ENCODE data around the gene GPR84.
"Not testable (repeated sequence)": the region's sequence is repeated elsewhere in the genome, so short reads cannot be mapped to it uniquely, and the experiment has no call there.

GPR84 gene

GRCh38 chr12:54360717-54361456 is 3.4 kb downstream of the GPR84 start:
- no peaks in the 10 kb centered on the region for H3K36me3 ChIP-seq (replicated peaks)
- DNase-seq (ENCODE audit: low spot score in 2 of 2): peak; percentile 75 to 92
- H3K9me3 ChIP-seq: no peaks in the 10 kb centered on the region
- H3K4me1 ChIP-seq: peaks cover 31% of the 10 kb centered on the region
- no peak overlapping the region for H3K4me3 ChIP-seq
- H3K27me3 ChIP-seq (ENCODE audit: low read depth): no peaks in the 10 kb centered on the region
- in situ Hi-C loops (cut with MboI; ENCODE audit: low sequenced_read_pairs): loop anchor here (25.0 kb wide), 1 partner anchor 374 kb away; the partner anchor contains the start of gene HOXC10

DNA sequence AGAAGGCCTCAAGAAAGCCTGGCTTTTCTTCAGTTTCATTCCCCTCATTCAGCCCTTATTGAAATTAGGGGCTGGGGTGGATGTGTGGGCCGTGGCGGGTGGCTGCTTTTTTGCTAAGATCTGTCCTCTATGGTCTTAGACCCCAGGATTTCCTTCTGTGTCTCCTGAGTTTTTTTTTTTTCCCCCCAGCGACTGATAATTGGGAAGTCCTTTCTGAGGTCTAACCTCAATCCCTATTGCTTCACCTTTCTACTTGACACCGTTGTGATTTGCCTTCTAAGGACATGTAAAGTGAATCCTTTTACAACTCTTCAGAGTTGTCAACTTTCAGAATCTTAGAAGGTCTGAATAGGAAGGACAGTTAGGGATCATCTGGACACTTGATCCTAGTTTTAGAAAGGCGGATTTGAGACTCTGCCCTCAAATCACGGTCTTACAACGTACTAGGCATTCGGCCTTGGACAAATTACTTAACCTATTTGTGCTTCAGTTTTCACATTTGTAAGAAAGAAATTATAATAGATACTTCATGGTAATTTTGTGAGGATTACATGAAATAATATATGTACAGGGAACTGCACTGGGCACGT is 4.4 kb downstream of the GPR84 start:
- in situ Hi-C loops (cut with MboI; ENCODE audit: low sequenced_read_pairs): loop anchor here (25.0 kb wide), 1 partner anchor 373 kb away; the partner anchor contains the start of gene HOXC10

DNA sequence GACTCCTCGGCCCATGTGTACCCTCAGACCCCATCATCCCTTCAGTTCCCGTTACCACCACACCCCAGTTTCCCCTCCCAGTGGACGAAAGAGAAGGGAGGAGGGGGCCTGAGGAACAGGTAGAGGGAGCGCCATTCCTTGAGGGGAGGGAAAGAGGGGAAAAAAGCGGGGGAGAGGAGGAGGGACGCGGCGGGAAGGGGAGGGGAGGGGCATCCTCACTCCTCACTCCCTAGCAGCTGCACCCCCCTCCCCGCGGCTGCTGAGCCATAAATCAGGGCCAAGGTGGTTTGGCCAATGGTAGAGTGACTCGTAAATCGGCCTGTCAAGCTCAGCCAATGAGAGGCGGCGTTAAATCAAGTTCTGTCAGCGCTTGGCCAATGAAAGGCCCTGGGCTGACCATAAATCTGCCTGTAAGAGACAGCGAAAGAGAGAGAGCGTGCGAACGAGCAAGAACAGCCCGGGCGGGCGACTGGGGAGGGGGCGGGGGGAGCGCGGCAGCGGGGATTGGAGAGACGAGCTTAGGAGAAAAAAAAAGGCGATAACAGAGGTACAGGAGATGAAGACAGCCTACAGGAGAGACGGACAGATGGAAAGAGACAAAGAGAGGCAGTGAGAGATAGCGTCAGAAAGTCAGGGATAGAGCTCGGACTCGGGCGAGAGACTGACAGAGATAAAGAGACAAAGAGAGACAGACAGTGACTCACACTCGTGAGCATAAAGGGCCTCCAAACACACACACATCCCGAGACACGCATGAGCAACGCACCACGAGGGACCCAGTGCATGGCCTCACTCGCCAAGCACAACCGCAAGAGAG is 5.1 kb downstream of the GPR84 start:
- in situ Hi-C loops (cut with MboI; ENCODE audit: low sequenced_read_pairs): loop anchor here (25.0 kb wide), 1 partner anchor 372 kb away; the partner anchor contains the start of gene HOXC10
- peak; percentile 98 to 99 for DNase-seq (ENCODE audit: low spot score in 2 of 2)
- Histone ChIP-seq H3K9me3 (no peaks in the 10 kb centered on the region), H3K36me3 (replicated peaks) (no peaks in the 10 kb centered on the region), H3K4me3 (peak overlapping the region; percentile 42), H3K27me3 (ENCODE audit: low read depth) (no peaks in the 10 kb centered on the region), H3K4me1 (peaks cover 31% of the 10 kb centered on the region)

More for the DNA sequence above, 4.4 kb downstream of the GPR84 start:
- no peaks in the 10 kb centered on the region for H3K9me3 ChIP-seq
- H3K36me3 ChIP-seq (replicated peaks): no peaks in the 10 kb centered on the region
- H3K4me1 ChIP-seq: peaks cover 31% of the 10 kb centered on the region
- H3K27me3 ChIP-seq (ENCODE audit: low read depth): no peaks in the 10 kb centered on the region
- no peak for DNase-seq (ENCODE audit: low spot score in 2 of 2)
- H3K4me3 ChIP-seq: peak overlapping the region; percentile 25

DNA sequence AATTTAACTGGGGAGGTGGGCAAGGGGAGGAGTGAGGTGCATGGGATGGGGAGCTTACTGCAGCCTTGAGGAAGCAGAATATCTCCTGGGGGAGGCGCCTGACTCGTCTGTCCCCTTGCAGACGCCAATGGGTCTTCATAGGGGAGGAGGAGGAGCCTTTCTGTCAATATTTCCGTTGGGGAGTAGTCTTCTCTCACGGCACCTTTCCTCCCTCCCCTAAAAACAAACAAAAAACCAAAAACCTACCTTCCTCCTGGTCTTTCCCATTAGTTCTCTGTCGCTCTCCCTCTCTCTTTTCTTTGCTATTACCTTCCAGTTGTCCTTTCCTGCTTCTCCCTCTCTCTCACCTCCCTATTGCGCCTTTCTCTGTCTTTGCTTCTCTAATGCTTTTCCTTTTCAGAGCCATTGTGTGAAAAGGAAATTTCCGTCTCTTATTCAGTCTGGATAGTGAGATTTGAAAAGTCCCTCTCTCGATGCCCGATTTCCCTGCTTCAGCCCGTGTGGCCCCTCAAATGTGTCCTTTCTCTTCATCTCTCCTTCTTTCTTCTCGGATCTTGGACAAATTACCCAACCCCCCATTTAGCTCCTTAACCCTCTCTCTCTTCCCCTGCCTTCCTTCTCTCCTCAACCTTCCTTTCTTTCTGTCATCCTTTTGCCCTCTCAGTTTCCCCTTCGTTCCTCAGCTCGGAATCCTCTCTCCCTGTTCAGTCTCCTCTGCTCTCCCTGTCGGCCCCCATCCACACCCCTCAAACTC is 5.9 kb downstream of the GPR84 start:
- no peaks in the 10 kb centered on the region for H3K9me3 ChIP-seq

DNA sequence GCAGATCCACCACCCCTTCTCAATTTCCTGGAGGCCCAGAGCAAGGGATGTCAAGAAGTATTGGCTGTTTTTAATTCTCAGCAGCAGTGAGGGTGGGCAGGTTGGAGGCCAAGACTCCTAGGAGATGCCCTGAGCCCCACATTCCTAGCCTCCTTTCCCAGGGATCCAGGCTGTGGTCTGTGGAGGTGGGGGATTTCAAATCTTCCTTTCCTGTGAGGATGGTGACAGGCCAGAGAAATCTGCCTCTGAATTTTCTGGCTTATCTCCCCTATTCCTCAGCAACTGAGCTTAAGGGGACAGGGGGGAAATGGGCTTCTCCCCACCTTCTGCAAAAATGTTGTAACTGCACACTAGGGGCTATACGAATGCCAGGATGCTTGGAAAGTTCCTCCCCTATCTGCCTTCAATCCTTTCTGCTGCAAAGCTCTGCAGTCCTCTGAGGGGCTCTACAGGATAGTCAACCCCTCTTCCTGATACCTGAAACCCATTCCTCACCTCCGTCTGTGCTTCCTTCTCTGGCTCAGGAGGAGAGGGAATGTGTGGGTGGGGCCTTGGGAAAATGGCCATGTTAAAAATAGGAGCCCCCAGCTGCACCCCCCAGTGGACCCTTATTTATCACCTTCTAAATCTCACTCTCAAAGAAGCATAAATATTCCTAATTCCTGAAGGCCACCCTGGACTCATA is 6.6 kb downstream of the GPR84 start:
- Histone ChIP-seq H3K36me3 (replicated peaks) (no peaks in the 10 kb centered on the region), H3K4me1 (peaks cover 36% of the 10 kb centered on the region), H3K27me3 (ENCODE audit: low read depth) (no peaks in the 10 kb centered on the region), H3K9me3 (no peaks in the 10 kb centered on the region), H3K4me3 (peak overlapping the region; percentile 42; the same call in 1 of the 2 replicates)
- no peak for DNase-seq (ENCODE audit: low spot score in 2 of 2)
- in situ Hi-C loops (cut with MboI; ENCODE audit: low sequenced_read_pairs): loop anchor here (25.0 kb wide), 1 partner anchor 370 kb away; the partner anchor contains the start of gene HOXC10

More for the DNA sequence above, 5.9 kb downstream of the GPR84 start:
- Histone ChIP-seq H3K4me1 (peaks cover 31% of the 10 kb centered on the region), H3K4me3 (peak overlapping the region; percentile 42), H3K36me3 (replicated peaks) (no peaks in the 10 kb centered on the region), H3K27me3 (ENCODE audit: low read depth) (no peaks in the 10 kb centered on the region)
- in situ Hi-C loops (cut with MboI; ENCODE audit: low sequenced_read_pairs): loop anchor here (25.0 kb wide), 1 partner anchor 371 kb away; the partner anchor contains the start of gene HOXC10
- DNase-seq (ENCODE audit: low spot score in 2 of 2): peak in 1 of 2 experiments; percentile 48

- in situ Hi-C loops (cut with MboI; ENCODE audit: low sequenced_read_pairs): loop anchor here (25.0 kb wide), 1 partner anchor 370 kb away; the partner anchor contains the start of gene HOXC10
- peak in 1 of 2 experiments; percentile 38 for DNase-seq (ENCODE audit: low spot score in 2 of 2)
Observed at GRCh38 chr12:54356951-54357356, 7.3 kb downstream of the GPR84 start.

GRCh38 chr12:54356228-54356627 is 8.1 kb downstream of the GPR84 start:
- Histone ChIP-seq H3K4me3 (no peak overlapping the region), H3K36me3 (replicated peaks) (peaks cover 8% of the 10 kb centered on the region), H3K9me3 (no peaks in the 10 kb centered on the region), H3K27me3 (ENCODE audit: low read depth) (no peaks in the 10 kb centered on the region), H3K4me1 (peaks cover 50% of the 10 kb centered on the region)
- in situ Hi-C loops (cut with MboI; ENCODE audit: low sequenced_read_pairs): loop anchor here (25.0 kb wide), 1 partner anchor 369 kb away; the partner anchor contains the start of gene HOXC10
- no peak for DNase-seq (ENCODE audit: low spot score in 2 of 2)

More at GRCh38 chr12:54356951-54357356, 7.3 kb downstream of the GPR84 start:
- peaks cover 43% of the 10 kb centered on the region for H3K4me1 ChIP-seq
- no peaks in the 10 kb centered on the region for H3K27me3 ChIP-seq (ENCODE audit: low read depth)
- peaks cover 1% of the 10 kb centered on the region for H3K36me3 ChIP-seq (replicated peaks)
- H3K4me3 ChIP-seq: no peak overlapping the region
- no peaks in the 10 kb centered on the region for H3K9me3 ChIP-seq

GRCh38 chr12:54355104-54355815 is 9.0 kb downstream of the GPR84 start:
- in situ Hi-C loops (cut with MboI; ENCODE audit: low sequenced_read_pairs): loop anchor here (25.0 kb wide), 1 partner anchor 368 kb away; the partner anchor contains the start of gene HOXC10
- Histone ChIP-seq H3K4me1 (peaks cover 49% of the 10 kb centered on the region), H3K9me3 (no peaks in the 10 kb centered on the region), H3K36me3 (replicated peaks) (peaks cover 15% of the 10 kb centered on the region), H3K4me3 (no peak overlapping the region), H3K27me3 (ENCODE audit: low read depth) (no peaks in the 10 kb centered on the region)
- no peak for DNase-seq (ENCODE audit: low spot score in 2 of 2)

- H3K27me3 ChIP-seq (ENCODE audit: low read depth); H3K9me3 ChIP-seq; DNase-seq (ENCODE audit: low spot score in 2 of 2); H3K4me3 ChIP-seq: not testable (repeated sequence)
- in situ Hi-C loops (cut with MboI; ENCODE audit: low sequenced_read_pairs): loop anchor here (25.0 kb wide), 1 partner anchor 367 kb away; the partner anchor contains the start of gene HOXC10
- H3K36me3 ChIP-seq (replicated peaks): peaks cover 25% of the 10 kb centered on the region
- peaks cover 41% of the 10 kb centered on the region for H3K4me1 ChIP-seq
Observed at GRCh38 chr12:54354271-54354670, 10.0 kb downstream of the GPR84 start.

DNA sequence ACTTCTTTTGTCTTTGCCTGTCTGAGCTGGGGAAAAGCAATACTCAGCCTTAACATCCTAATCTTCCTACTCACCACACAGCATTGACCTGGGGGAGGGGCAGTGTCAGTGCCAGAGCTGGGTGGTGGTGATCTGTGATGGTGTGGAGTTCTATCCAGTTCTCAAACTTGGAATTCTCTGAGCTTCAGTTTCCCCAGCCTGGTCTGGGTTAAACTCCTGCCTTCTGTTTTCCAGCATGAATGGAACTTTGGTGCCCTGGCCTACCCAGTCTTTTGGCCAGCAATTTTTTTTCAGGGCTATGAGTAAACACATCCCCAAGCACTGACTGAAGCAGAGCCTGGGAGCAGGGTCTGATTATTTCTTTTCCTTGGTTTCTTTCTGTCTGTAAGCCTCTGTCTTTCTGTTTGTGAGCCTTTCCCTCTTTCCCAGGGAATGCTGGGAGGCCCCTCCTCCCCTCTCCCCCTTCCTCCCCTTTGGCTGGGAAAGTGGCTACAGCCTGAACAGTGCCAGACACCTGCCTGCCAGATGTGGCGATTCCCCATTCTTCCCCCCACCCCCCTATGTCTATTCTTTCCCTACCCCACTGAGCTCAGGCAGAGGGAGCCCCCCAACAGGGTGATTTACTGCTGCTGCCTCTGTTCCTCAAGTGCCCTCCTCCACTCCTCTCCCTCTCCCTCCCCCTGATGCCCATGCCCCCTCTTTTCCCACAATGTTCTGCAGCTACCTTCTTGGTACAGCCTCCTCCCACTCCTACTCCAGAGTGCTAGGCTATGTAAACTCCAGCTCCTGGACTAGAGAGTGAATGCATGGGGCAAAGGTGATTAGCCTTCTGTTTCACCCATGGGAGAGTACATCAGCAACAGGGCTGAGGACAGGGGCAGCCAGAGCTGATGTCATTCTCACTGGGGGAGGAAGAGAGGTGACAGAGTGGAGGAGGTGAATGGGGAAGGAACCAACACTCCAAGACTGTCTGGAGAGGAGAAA is 11.1 kb downstream of the GPR84 start:
- no peaks in the 10 kb centered on the region for H3K27me3 ChIP-seq (ENCODE audit: low read depth)
- H3K4me3 ChIP-seq: no peak overlapping the region
- in situ Hi-C loops (cut with MboI; ENCODE audit: low sequenced_read_pairs): loop anchor here (25.0 kb wide), 1 partner anchor 366 kb away; the partner anchor contains the start of gene HOXC10
- no peak for DNase-seq (ENCODE audit: low spot score in 2 of 2)
- no peaks in the 10 kb centered on the region for H3K9me3 ChIP-seq
- peaks cover 34% of the 10 kb centered on the region for H3K4me1 ChIP-seq
- H3K36me3 ChIP-seq (replicated peaks): peaks cover 36% of the 10 kb centered on the region

GRCh38 chr12:54352022-54352531 is 12.2 kb downstream of the GPR84 start:
- H3K36me3 ChIP-seq (replicated peaks): peaks cover 47% of the 10 kb centered on the region
- in situ Hi-C loops (cut with MboI; ENCODE audit: low sequenced_read_pairs): loop anchor here (25.0 kb wide), 1 partner anchor 365 kb away; the partner anchor contains the start of gene HOXC10
- DNase-seq (ENCODE audit: low spot score in 2 of 2): peak; percentile 56 to 88
- H3K27me3 ChIP-seq (ENCODE audit: low read depth): no peaks in the 10 kb centered on the region
- no peaks in the 10 kb centered on the region for H3K9me3 ChIP-seq
- peaks cover 24% of the 10 kb centered on the region for H3K4me1 ChIP-seq
- no peak overlapping the region for H3K4me3 ChIP-seq

Measured in HAP-1 (cell line).